HepG2 (cell line): ENCODE results near the gene DNMT1.
"Not testable (repeated sequence)": the region's sequence is repeated elsewhere in the genome, so short reads cannot be mapped to it uniquely, and the experiment has no call there.

ENCODE experiments used
- ZFX ChIP-seq: sonication (generic); formaldehyde crosslinking; IDR thresholded peaks from 2 replicates; pipeline ENCODE4 v1.4.0; 2020; ENCODE audit warnings: mild to moderate bottlenecking, low read depth, missing genetic modification reagents, moderate library complexity
- ZMYM2 ChIP-seq: sonication (generic); formaldehyde crosslinking; IDR thresholded peaks from 2 replicates; pipeline ENCODE4 v1.8.0; 2022; ENCODE audit warnings: mild to moderate bottlenecking, missing genetic modification reagents

- not testable (repeated sequence) for TF ChIP-seq ZMYM2, ZFX (CRISPR knock-in tag)
Measured at GRCh38 chr19:10200101-10200500, 5.3 kb upstream of the DNMT1 start.
